GM18868 (cell line): ENCODE data around the gene DLGAP4.

Source experiments
- ATAC-seq: cut with Tn5 transposase; IDR thresholded peaks from one replicate; pipeline ENCODE4 v1.9.1; 2021; ENCODE audit warnings: mild to moderate bottlenecking, moderate library complexity; ENCODE audit not compliant: unreplicated experiment

Gene DLGAP4

GRCh38 chr20:36399147-36399968 lies 93.2 kb downstream of the DLGAP4 start:
- ATAC-seq: no peak

- no peak for ATAC-seq
Observed at GRCh38 chr20:36399969-36400545, 93.9 kb downstream of the DLGAP4 start.

DNA sequence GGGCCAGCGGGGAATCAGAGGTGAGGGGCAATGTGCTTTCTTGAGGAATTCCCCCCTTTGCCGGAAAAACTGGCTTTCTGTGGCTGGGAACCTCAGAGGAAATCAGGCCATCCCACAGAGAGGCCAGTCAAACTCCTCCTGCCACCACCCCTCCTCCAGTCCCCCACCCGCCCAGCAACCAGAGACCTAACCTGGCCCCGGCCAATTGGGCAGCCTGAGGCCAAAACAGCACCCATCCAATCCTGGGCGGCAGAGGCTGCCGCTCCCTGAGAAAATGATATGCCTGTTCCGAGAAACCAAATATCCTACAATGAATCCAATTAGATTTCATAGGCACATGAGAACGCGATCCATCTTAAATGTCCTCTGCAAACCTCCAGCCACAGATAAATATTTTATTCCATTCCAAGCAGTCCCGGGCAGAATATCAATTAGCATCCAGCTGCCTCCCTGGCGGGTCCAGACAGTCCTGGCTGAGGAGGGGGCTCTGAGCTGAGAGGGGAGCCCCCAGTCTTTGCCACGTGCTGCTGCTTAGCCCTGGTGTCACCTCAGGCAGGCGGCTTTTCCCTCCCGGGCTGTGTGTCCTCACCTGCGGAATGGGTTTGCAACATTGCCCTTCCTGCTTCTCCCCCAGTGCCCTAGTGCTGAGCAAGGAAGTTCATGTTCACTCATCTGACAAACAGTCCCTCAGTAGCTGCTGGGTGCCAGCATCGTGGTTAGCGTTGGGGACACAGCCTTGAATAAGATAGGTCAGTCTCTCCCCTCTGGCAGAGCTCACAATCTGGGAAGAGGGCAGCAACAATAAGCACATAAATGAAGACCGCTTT lies 95.0 kb downstream of the DLGAP4 start:
- no peak for ATAC-seq

- ATAC-seq: no peak
Observed at GRCh38 chr20:36402708-36403107, 96.6 kb downstream of the DLGAP4 start.

GRCh38 chr20:36404435-36404978 lies 98.4 kb downstream of the DLGAP4 start:
- ATAC-seq: no peak

DNA sequence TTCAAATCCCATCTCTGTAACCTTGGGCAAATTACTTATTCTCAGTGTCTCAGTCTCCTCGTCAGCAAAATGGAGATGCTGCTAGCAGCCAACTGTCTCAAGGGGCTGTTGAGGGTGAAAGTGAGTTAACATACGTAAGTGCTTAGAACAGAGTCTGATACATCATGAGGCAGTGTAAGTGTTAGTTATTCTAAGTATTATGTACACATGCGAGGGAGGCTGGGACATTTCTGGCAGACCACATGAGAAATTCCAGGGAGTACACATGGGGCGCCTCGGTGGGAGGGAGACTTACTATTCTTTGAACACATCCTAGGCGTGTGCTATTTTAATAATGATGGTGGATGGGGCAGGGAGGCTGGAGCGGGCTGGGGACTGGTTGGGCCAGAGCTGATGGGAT lies 99.1 kb downstream of the DLGAP4 start:
- no peak for ATAC-seq

DNA sequence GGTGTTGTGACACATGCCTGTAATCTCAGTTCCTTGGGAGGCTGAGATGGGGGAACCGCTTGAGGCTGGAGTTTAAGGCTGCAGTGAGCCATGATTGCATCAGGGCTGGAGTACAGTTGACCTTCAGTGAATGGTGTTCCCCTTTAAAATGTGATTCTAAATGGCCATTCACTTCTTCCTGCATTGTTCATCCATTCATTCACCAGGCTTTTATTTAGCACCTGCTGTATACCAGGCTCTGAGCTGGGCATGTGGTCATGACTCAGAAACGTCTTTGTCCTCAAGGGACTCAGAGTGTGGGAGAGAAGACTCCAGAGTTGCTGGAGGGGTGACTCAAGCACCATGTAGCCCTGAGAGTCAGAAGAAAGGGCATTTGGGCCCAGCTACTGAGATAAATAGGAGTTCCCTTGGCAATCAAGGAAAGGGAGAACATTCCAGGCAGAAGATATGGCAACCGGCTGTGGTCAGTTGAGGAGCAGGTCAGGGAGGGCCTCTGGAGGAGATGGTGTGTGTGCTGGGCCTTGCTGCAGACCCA lies 101.1 kb downstream of the DLGAP4 start:
- ATAC-seq: no peak

- no peak for ATAC-seq
Observed at GRCh38 chr20:36408219-36408618, 102.1 kb downstream of the DLGAP4 start.

- no peak for ATAC-seq
Observed at GRCh38 chr20:36411861-36412454, 105.8 kb downstream of the DLGAP4 start.

DNA sequence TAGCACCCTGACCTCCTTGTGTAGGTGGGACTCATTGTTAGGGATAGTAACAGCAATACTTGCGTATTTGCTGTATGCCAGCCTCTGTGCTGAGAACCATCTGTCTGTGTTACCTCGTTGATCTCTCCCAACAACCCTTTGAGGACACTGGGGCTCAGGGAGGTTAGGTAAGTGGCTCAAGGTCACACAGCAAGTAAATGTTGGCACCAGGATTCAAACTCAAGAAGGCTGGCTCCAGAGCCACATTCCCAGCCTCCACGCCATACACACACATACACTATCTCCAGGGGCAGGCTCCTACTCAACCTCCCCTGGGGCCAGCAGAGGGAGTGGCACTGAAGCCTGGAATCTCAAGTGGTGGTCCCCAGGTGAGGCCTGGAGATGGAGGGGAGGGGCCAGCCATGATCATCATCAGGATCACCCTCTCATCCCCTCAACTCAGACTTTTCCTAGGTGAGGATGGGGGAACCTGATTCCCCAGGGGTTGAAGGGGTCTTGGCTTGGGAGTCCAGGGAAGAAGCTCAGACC lies 109.4 kb downstream of the DLGAP4 start:
- no peak for ATAC-seq

- no peak for ATAC-seq
Observed at GRCh38 chr20:36418711-36419110, 112.6 kb downstream of the DLGAP4 start.

GRCh38 chr20:36421641-36422040 lies 115.5 kb downstream of the DLGAP4 start:
- no peak for ATAC-seq

DNA sequence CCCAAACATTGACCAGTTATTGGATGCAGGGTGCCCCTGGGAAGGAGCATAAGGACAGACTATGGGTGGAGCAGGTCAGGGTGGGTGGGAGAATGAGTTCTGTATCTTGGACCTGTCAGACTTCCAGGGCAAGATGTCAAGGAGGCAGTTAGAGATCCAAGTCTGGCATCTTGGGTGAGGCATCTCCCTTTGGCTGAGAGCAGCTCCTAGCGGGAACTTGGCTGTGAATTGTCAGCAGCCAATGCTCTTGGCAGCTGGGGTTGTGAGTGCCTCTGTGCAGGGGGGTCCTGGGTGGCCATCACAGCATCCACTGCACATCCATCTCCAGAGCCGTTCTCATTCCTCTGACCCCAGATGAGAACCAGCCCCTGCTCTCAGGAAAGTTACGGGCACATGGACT lies 118.2 kb downstream of the DLGAP4 start:
- ATAC-seq: no peak

DNA sequence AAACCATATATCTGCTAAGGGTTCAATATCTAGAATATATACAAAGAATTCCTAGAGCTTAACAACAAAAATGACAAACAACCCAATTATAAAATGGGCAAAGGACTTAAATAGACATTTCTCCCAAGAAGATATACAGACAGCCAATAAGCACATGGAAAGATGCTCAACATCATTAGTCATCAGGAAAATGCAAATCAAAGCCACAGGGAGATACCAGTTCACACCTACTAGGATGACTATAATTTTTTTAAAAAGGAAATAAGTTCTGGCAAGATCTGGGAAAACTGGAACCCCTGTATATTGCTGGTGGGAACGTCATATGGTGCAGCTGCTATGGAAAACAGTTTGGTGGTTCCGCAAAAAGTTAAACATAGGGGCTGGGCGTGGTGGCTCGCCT lies 119.0 kb downstream of the DLGAP4 start:
- ATAC-seq: no peak

DNA sequence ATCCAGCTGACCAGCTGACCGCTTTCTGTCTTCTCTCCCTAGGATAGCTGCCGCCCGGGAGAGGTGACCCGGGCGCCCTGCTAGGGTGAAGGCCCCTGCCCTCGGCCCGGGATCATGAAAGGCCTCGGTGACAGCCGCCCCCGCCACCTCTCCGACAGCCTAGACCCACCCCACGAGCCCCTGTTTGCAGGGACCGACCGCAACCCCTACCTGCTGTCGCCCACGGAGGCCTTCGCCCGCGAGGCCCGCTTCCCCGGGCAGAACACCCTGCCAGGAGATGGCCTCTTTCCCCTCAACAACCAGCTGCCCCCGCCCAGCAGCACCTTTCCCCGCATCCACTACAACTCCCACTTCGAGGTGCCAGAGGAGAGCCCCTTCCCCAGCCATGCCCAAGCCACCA lies 125.5 kb downstream of the DLGAP4 start:
- no peak for ATAC-seq

GRCh38 chr20:36432096-36432495 lies 126.0 kb downstream of the DLGAP4 start:
- ATAC-seq: no peak

DNA sequence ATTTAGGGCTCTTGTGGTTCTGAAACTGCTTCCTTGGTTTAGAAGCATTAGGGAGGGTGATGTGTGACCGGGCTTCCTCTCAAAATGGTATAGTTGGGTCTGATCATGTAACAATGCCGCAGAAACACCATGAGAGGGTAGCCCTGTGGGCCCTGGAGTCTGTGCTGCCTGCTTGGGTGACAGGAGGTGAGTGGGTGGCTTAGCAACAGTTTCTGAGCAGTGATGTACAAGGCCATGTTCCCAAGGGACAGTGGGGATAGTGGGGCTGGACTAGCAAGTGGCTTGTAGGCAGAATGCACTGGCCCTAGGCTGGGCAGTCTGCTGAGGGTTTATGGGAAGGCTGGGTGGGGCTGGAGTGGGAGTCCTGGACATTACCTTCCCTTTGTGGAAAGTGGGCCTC lies 128.2 kb downstream of the DLGAP4 start:
- no peak for ATAC-seq

- ATAC-seq: no peak
Observed at GRCh38 chr20:36435124-36435523, 129.0 kb downstream of the DLGAP4 start.

GRCh38 chr20:36435592-36436541 lies 129.7 kb downstream of the DLGAP4 start:
- ATAC-seq: no peak
